ENCODE data around the gene C6orf47.

Gene C6orf47

DNA sequence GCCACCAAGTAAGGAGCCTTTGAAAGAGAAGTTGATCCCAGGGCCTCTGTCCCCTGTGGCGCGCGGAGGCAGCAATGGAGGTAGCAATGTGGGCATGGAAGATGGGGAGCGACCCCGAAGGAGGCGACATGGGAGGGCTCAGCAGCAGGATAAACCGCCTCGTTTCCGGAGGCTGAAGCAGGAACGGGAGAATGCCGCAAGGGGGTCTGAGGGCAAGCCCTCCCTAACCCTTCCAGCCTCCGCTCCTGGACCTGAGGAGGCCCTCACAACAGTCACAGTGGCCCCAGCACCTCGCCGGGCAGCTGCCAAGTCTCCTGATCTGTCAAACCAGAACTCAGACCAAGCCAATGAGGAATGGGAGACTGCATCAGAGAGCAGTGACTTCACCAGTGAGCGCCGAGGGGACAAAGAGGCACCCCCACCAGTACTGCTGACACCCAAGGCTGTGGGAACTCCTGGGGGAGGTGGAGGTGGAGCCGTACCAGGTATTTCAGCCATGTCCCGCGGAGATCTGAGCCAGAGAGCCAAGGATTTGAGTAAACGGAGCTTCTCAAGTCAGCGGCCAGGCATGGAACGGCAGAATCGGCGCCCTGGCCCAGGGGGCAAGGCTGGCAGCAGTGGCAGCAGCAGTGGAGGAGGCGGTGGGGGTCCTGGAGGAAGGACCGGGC, 28.2 kb downstream of the C6orf47 start:
- DNase-seq = no peak

DNA sequence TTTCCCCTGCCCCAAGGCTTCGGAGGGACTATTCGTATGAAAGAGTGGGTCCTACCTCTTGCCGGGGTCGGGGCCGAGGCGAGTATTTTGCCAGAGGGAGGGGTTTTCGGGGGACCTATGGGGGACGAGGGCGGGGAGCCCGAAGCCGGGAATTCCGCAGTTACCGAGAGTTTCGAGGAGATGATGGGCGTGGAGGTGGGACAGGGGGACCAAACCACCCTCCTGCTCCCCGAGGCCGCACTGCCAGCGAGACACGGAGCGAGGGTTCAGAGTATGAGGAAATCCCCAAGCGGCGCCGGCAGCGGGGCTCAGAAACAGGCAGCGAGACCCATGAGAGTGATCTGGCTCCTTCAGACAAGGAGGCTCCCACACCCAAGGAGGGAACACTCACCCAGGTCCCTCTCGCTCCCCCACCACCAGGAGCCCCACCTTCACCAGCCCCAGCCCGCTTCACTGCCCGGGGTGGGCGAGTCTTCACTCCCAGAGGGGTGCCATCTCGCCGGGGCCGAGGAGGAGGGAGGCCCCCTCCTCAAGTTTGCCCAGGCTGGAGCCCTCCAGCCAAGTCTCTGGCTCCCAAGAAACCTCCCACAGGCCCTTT, 28.8 kb downstream of the C6orf47 start:
- DNase-seq = no peak

DNA sequence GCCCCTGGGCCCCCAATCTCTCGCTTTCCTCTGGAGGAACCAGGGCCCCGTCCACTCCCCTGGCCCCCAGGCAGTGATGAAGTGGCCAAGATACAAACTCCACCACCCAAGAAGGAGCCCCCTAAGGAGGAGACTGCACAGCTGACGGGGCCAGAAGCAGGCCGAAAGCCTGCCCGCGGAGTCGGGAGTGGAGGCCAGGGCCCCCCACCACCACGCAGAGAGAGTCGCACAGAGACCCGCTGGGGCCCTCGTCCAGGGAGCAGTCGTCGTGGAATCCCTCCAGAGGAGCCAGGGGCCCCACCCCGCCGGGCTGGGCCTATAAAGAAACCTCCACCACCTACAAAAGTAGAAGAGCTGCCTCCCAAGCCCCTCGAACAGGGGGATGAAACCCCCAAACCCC, 29.4 kb downstream of the C6orf47 start:
- DNase-seq = no peak

DNA sequence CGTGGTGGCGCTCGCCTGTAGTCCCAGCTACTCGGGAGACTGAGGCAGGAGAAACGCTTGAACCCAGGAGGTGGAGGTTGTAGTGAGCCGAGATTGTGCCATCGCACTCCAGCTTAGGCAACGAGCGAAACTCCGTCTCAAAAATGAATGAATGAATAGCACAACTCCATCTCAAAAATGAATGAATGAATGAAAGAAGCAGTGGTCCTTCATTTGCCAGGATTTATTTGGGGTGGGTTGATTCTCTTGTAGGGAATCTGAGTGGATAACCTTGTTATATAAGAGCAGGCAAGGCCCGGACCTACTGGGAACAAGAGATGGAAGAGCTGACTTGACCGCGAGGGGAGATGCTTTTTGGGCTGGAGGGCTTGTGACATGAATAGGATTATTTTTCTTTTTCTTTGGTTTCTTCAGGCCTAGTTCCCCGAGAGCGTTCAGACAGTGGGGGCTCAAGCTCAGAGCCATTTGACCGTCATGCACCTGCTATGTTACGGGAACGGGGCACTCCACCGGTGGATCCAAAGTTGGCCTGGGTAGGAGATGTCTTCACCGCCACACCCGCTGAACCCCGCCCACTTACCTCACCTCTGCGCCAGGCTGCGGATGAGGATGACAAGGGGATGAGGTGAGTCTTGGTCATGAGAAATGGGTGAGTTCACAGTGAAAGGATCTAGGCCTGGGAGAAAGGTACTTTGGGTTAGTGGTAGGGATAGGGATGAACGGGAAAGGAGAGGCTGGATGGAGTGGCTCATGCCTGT, 30.2 kb downstream of the C6orf47 start:
- DNase-seq = no peak

DNA sequence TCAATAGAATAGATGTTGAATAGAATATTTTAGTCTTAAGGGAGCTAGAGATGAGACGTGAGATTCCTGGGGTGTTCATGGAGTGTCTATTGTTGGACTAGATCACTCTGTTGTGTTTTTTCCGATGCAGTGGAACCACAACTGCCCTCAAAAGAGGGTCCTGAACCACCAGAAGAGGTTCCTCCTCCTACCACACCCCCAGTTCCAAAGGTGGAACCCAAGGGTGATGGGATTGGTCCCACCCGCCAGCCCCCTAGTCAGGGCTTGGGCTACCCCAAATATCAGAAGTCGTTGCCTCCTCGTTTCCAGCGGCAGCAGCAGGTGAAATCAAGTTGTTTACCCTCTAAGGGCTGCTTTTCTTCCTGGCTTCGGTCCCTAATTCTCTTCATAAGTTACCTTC, 31.6 kb downstream of the C6orf47 start:
- no peak for DNase-seq

DNA sequence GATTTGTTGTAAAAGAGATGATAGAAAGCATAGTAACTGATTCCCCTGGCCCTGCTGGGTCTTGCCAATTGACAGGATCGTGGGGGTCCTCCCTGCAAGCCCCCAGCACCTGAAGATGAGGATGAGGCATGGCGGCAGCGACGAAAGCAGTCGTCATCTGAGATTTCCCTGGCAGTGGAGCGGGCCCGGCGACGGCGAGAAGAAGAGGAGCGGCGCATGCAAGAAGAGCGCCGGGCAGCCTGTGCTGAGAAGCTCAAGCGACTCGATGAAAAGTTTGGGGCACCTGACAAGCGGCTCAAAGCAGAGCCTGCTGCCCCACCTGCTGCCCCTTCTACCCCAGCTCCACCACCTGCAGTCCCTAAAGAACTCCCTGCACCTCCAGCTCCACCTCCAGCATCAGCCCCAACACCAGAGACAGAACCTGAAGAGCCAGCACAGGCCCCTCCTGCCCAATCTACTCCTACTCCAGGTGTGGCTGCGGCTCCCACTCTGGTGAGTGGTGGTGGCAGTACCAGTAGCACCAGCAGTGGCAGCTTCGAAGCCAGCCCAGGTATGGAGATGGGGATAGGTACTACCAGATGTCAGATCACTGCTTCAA, 32.8 kb downstream of the C6orf47 start:
- DNase-seq = no peak

DNA sequence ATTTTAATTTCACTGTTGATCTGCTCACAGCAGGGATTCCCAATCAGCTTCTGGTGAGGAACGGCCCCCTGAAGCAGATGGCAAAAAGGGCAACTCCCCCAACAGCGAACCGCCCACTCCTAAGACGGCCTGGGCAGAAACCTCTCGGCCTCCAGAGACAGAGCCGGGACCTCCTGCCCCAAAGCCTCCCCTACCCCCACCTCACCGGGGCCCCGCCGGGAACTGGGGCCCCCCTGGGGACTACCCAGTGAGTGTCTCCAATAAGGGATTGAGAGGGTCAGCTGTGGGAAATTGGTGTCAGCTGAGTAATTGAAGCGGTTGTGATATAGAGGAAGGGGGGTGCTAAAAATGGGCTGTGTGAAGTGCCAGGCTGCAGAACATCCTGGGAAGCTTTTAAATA, 33.6 kb downstream of the C6orf47 start:
- DNase-seq = no peak

DNA sequence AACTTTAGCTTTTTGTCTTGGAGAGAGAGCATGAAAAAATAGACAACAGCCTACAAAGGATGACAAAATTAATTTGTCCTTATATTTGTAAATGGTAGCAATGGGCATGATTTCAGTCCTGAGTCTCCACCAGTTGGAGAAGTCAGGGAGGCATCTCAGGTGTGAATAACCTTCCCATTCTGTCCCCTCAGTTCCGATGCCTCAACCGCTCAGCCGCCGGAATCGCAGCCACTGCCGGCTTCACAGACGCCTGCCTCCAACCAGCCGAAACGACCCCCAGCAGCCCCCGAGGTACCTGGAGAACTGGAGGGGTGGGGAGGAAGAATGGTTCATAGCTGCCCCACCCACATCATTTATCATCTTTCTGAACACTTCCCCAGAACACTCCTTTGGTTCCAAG, 36.5 kb downstream of the C6orf47 start:
- no peak for DNase-seq

DNA sequence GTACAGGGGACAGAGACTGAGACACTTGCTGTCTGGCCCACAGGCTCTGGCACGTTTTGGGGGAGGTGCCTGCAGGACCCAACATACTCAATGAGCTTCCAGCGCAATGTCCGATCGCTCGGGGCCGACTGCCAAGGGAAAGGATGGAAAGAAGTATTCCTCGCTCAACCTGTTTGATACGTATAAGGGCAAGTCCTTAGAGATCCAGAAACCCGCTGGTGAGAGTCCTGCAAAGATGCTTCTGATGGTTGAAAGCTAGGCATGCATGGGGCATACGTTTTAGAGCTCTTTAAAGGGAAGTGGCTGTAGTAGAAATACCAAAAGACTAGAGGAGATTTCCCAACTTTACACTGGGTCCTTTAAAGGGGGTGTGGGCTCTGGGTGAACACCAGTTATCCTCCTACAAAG, 37.9 kb downstream of the C6orf47 start:
- no peak for DNase-seq

DNA sequence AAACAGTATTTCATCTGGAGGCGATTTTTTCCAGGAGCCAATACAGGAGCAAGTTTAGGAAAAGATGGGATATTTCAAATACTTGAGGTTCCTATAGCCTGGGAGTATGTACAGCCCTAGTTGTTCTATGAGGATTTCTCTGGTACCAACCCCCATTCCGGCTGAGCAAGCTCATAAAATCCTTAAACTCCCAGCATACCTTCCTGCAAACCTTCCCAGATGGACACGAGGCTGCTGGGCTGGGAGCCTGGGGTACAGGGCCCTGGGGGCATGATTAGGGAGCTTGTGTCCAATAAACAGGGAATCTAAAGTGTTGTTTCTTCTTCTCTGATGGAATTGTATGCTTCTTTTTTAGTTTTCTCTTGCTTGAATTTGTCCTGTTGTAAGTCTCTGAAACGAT, 38.6 kb downstream of the C6orf47 start:
- DNase-seq = no peak

DNA sequence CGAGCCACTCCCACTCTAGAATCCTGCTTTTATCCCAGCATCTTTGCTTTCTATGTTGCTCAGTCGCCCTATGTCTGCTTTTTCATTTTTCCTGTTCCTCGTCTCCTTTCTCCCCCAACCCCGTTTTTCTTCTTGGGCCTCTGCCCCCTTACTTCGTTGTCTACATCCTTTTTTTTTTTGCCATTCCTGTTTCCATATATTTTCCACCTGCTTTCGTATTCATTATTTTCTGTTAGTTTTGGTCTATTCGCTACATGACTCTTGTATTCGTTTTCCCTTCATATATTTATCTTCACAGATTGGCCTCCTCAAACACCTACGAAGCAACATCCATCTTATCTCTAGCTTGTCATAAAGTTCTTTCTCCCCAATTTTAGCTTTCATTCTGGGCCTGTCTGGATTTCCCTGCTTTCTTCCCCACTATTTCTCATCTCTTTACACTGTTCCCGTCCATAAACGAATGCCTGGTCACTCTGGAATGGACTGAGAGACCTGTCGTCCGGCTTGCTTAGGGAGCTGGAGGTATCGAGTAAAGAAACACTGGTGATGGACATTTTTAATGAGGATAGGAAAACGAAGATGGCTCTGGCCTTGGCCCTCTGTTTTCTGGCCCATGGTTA, 39.1 kb downstream of the C6orf47 start:
- no peak for DNase-seq

DNA sequence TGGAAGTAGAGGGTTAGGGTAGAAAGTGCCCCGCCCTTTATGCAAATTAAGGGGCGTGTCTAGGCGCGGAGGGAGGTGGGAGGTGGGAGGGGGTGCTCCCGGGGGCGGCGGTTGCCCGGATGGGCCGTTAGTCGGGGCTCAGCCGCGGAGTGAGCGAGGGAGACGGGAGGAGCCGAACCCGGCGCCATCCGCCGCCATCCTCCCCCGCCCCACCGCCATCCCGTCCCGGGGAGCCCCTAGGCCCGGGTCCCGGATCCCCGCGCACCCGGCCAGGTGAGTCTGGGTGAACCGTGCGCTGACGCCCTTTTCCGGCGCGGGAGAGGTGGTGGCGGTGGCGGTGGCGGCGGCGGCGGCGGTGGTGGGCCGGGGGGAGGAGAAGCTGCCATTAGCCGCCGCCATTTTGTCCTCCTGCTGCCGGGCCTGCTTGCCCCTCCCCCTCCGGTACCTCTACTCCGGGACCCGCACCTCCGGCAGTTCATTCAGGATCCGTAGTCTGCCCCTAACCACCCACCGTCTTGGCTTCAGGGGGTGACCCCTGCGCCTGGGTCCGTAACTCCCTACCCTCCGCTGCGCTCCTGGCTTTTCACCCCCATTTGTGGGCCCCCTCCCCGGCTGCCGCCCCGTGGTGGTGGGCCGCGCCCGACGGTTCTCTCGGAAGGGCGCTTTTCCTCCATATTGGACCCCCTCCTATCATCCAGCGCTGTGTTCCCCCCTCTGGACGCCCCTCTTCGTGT, 39.8 kb downstream of the C6orf47 start, which contains the start of gene PRRC2A:
Gene PRRC2A (plus strand): TSS at position 130 of the 734 bp plus-strand sequence. CDS start 2,075 bp downstream, outside the sequence.
- peak; percentile 81 for DNase-seq

DNA sequence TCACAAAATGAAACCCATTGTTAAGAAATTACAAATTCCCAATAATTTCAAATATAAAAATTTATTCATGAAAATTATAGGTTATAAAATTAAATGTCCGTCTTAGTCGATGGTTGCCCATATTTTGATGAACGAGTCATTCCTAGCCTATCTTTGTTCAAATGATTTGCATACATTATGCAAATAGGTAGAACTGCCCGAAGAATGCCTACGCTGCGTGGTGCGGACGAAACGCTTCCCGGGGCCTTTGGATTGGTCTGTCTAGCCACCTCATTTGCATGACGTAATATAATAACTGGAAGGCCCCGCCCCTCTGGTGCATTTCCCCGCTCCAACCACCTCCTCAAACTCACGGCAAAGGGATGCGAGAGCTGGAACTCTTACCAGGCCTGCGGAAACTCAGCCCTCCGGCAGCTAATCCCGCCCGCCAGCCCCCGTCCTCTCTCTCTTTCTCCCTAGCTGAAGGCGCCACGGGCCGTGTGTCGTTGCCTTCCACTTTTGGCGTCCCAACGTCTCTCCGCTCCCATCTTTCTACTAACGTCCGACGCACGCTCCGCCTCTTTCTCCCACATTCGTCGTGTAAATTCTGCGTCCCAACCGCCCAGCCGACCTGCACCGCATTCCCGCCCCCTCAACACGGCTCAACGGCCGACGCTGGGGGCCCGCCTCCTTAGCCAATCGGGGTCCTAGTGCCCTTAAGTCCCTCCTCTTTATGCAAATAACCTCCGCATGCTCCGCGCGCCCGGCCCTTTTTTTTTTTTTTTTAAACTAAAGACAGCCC, 40.6 kb downstream of the C6orf47 start:
- DNase-seq = peak; percentile 98

DNA sequence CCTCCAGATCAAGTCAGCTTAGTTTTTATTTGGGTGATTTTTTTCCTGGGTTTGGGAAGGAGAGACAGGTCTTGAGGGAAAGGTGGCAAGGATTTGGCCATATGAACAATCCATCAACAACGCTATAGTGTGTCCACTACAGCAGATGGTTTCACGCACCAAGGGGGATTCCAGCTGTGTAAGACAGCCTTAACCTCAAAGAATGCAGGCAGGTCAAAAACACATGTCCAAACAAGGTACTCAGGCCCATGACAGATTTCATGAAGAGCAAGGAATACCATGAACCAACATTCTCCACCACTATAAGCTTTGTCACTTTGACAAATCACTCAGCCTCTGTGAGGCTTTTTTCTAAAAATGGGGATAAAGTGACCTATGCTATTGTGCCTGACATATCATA, 43.6 kb downstream of the C6orf47 start:
- DNase-seq = no peak

DNA sequence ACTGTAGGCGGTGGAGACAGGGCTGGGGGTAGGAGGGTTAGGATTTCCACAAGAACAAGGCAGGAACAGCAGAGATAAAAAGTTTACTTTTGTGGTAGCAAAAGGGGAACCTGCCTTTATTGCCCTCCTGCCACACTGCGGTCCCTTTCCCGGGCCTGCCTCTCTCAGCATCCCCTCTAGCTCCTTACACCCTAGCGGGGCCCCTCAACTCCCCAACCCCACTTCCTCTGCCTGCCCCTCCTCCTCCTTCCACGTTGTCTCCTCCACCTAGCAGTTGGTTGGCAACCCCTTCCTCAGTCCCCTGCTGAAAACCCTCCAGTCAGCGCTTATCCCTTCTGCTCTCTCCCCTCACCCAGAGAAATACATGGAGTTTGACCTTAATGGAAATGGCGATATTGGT, 44.8 kb downstream of the C6orf47 start:
- DNase-seq = no peak

DNA sequence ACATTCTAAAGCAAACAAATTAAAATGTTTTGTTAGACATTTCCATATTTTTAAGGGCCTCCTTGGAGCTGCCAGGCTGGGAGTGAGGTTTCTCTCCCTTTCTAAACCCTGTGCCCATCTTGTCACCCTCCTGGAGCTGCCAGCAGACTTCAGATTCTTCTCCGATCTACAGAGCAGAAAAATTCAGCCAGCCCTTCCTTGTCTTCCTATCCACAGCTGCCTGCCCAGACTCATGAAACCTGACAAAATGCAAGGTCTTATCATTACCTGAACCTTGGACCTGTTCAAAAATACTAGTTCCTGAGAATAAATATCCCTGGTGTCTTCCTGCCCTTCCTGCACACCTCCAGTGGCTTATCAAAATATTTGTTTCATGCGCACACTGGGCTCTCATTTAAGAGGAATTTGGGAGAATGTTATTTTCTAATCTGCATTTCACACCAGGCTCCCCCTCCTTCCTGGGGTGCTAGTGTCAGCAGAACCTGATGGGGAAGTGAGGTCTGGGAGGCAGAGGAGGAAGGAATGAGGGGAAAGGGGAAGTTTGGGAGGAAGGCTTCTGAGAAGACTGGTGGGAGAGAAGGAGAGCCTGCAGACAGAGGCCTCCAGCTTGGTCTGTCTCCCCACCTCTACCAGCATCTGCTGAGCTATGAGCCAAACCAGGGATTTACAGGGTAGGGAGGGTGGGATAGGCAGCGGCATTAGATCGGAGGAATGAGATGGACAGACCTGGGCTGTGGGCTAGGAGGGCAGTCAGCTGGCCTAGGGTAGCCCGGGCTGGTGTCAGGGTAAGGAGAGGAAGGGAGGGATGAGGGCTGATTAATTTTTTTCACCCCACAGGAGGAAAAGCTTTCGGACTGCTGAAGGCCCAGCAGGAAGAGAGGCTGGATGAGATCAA, 45.6 kb downstream of the C6orf47 start, which contains the start of gene AIF1:
Gene AIF1 (plus strand): TSS at position 551 of the 895 bp plus-strand sequence. CDS start 96 bp downstream, at position 647.
- DNase-seq = no peak

DNA sequence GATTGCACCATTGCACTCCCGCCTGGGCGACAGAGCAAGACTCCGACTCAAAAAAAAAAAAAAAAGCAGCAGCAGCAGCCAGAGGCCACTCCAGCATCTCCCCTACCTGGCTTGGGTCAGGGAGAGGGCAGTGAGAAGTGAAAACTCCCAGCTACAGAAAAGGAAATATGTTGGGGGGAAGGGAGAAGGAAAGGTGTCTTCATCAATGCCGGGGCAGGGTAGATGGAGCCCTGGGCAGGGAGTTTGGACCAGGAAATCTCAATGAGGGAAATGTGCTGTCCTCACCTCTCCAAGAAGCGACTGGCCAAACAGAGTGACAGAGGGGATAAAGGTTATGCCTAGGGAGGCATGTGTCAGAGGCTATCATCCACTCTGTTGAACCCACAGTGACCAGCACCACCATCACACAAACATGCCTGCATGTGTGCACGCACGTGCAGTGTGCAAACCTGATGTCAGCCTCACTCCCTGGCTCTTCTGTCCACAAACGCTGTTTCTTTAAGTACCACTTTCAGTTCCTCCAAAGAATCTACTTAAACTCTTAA, 46.4 kb downstream of the C6orf47 start:
- DNase-seq = no peak

DNA sequence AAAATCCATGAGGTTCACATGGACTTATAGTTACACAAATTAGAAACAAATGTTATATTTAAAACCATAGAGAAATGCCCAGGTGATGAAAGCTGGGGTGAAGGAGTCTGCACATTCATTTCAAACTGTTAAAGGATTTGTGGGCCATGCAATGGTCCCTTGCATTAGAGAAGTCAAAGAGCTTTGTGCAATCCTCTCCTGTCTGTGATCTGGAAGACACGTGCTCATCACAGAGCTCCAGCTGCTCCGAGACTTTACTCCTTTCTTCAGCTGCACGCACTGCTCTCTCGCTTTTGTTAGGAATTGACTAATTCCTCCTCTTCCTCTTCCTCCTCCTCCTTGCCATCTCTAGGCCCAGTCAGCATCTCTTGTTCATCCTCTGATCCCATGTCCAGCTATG, 49.6 kb downstream of the C6orf47 start:
- DNase-seq = no peak

DNA sequence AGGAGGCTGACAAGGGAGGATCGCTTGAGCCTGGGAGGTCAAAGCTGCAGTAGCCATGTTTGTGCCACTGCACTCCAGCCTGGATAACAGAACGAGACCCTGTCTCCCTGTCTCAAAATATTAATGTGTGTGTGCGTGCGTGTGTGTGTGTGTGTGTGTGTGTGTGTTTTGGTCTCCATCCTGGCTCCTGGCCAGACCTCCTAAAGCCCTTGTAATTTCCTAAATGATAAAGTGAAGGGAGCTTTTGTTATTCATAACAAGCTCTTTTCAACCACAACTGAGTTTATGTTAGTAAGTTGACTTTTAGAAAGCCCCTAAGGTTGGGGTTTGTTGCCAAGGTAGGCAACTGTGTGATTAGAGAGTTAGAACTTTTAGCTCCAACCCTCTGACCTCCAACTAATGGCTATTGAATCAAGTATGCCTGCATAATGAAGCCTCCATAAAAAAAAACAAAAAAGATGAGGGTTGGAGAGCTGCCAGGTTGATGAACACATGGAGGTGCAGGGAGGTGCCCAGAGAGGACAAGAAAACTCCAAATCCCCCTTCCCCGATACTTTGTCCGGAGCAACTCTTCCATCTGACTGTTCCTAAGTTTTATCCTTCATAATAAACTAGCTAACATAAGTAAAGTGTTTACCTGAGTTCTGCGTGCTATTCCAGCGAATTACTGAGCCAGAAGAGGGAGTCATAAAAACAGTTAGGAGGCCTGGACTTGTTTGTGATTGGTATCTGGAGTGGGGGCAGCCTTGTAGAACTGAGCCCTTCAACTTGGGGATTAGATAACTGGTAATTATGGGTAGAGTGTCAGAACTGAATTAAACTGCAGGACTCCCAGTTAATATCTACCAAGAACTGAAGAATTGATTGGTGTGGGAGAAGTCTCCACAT, 50.8 kb downstream of the C6orf47 start:
- DNase-seq = no peak

All from NCI-H2171 (cell line).